ENCODE measurements around the gene SQSTM1. TPM values are rescaled to one million over a fixed set of nuclear protein-coding genes. Genes with fewer than 3 reads are reported as not detected.

The SQSTM1 gene
- total and polyA plus RNA-seq, 9 of the 15 experiments (the other 6 are each of a cell fraction or from before 2014, with no cell fraction given) = 5.6 to 148 (median 64.0) TPM

- TF ChIP-seq AFF4 (CRISPR knock-in tag; IDR thresholded peaks at IDR 0.05) (peak; percentile 93), XRCC3 (IDR thresholded peaks at IDR 0.05) (no peak), L3MBTL2 (IDR thresholded peaks at IDR 0.05) (no peak), MLX (CRISPR knock-in tag; conservative IDR thresholded peaks at IDR 0.05) (no peak; a peak in 1 of 4 replicates), SMAD3 (CRISPR knock-in tag; conservative IDR thresholded peaks at IDR 0.05) (no peak), ZNF436 (CRISPR knock-in tag; IDR thresholded peaks at IDR 0.05) (no peak), TFE3 (CRISPR knock-in tag; IDR thresholded peaks at IDR 0.05) (no peak), REST (IDR thresholded peaks at IDR 0.05; ENCODE audit: borderline replicate concordance) (no peak), REST (CRISPR knock-in tag; IDR thresholded peaks at IDR 0.05; ENCODE audit: low read depth) (no peak), ZNF384 (IDR thresholded peaks at IDR 0.05; ENCODE audit: low read depth, low read length) (peak; percentile 71)
- TF ChIP-seq, protein P1, sequence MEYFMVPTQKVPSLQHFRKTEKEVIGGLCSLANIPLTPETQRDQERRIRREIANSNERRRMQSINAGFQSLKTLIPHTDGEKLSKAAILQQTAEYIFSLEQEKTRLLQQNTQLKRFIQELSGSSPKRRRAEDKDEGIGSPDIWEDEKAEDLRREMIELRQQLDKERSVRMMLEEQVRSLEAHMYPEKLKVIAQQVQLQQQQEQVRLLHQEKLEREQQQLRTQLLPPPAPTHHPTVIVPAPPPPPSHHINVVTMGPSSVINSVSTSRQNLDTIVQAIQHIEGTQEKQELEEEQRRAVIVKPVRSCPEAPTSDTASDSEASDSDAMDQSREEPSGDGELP (CRISPR knock-in tag; IDR thresholded peaks at IDR 0.05; ENCODE audit: borderline replicate concordance) = peak; percentile 81
Measured at GRCh38 chr5:179821298-179822058, 773 bp downstream of the SQSTM1 start (continued).

Data from K562 (cell line).